ENCODE measurements around the gene GPR17.

DNA sequence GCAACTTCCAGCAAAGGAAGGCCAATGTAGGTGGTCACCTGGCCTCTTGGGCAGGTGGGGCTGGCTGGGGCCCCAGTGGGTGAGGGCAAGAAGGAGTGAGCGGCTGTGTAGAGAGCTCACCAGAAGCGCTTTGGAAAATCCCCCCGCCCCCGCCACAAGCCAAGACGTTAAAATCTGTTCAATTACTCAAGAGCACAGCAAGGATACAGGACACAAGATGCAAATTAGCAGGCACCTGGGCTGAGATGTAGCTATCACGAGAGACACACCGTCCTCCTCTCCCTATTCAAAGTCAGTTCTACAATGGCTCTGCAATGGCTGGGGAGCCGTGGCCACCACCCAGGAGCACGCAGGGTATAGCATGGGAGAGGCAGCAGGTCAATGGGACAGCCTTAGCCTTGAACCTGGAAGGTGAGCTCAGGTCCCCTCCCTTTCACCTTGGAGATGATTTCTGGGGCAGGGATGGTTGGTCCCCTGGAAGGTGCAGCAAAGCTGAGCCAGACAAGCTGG is 38.5 kb upstream of the GPR17 start:
- TF ChIP-seq, protein P1, sequence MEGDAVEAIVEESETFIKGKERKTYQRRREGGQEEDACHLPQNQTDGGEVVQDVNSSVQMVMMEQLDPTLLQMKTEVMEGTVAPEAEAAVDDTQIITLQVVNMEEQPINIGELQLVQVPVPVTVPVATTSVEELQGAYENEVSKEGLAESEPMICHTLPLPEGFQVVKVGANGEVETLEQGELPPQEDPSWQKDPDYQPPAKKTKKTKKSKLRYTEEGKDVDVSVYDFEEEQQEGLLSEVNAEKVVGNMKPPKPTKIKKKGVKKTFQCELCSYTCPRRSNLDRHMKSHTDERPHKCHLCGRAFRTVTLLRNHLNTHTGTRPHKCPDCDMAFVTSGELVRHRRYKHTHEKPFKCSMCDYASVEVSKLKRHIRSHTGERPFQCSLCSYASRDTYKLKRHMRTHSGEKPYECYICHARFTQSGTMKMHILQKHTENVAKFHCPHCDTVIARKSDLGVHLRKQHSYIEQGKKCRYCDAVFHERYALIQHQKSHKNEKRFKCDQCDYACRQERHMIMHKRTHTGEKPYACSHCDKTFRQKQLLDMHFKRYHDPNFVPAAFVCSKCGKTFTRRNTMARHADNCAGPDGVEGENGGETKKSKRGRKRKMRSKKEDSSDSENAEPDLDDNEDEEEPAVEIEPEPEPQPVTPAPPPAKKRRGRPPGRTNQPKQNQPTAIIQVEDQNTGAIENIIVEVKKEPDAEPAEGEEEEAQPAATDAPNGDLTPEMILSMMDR (IDR thresholded peaks at IDR 0.05): no peak
- TF ChIP-seq POLR2A (IDR thresholded peaks at IDR 0.05): no peak
